Measurements from ENCODE around the gene SH3RF3. TPM values are rescaled to one million over a fixed set of nuclear protein-coding genes. Genes with fewer than 3 reads are reported as not detected.

The SH3RF3 gene
- total and polyA plus RNA-seq, 2 donors (not counting 1 experiment from before 2014, with no cell fraction given) = 8.3 to 10.1 TPM

- Histone ChIP-seq H3K27ac (ENCODE audit: insufficient read depth, low read length) (peak overlapping the region; percentile 66), H3K79me2 (ENCODE audit: control insufficient read depth, insufficient read depth, low read length) (peaks cover 52% of the 10 kb centered on the region), H3K9me3 (ENCODE audit: control insufficient read depth, insufficient read depth, low read depth, low read length) (no peaks in the 10 kb centered on the region), H3K4me3 (replicated peaks in 1 of 4; ENCODE audit: control extremely low read depth in 1 of 4, insufficient read depth in 1 of 4, low read depth in 3 of 4, low read length in 4 of 4) (no peak overlapping the region), H2AFZ (ENCODE audit: low read length) (no peak overlapping the region), H3K9ac (ENCODE audit: insufficient read depth, low read length) (no peak overlapping the region), H3K4me2 (ENCODE audit: extremely low read depth, insufficient read depth, low read length) (no peak overlapping the region), H3K27me3 (ENCODE audit: control insufficient read depth, insufficient read depth, low read length) (no peaks in the 10 kb centered on the region), H3K4me1 (ENCODE audit: control insufficient read depth, extremely low read depth, insufficient read depth, low read length) (peaks cover 47% of the 10 kb centered on the region), H4K20me1 (ENCODE audit: control insufficient read depth, extremely low read depth, insufficient read depth, low read length) (no peaks in the 10 kb centered on the region), H3K36me3 (ENCODE audit: control insufficient read depth, insufficient read depth, low read length) (no peaks in the 10 kb centered on the region)
- TF ChIP-seq EZH2 (IDR thresholded peaks at IDR 0.05; ENCODE audit: low read length, missing control alignments) = no peak
- TF ChIP-seq CTCF (conservative IDR thresholded peaks at IDR 0.05 in 1 of 2, IDR thresholded peaks at IDR 0.05 in 1 of 2; ENCODE audit: low read depth in 1 of 2, low read length in 2 of 2) = no peak
- DNase-seq (ENCODE audit: low read depth in 2 of 2) = no peak
These were observed 84.0 kb downstream of the SH3RF3 start for GRCh38 chr2:109212836-109213563.

- Histone ChIP-seq H3K36me3 (ENCODE audit: control insufficient read depth, insufficient read depth, low read length) (no peaks in the 10 kb centered on the region), H3K27ac (ENCODE audit: insufficient read depth, low read length) (peak overlapping the region; percentile 66), H3K27me3 (ENCODE audit: control insufficient read depth, insufficient read depth, low read length) (no peaks in the 10 kb centered on the region), H2AFZ (ENCODE audit: low read length) (no peak overlapping the region), H3K9me3 (ENCODE audit: control insufficient read depth, insufficient read depth, low read depth, low read length) (no peaks in the 10 kb centered on the region), H3K4me3 (replicated peaks in 1 of 4; ENCODE audit: control extremely low read depth in 1 of 4, insufficient read depth in 1 of 4, low read depth in 3 of 4, low read length in 4 of 4) (no peak overlapping the region), H3K9ac (ENCODE audit: insufficient read depth, low read length) (no peak overlapping the region), H4K20me1 (ENCODE audit: control insufficient read depth, extremely low read depth, insufficient read depth, low read length) (no peaks in the 10 kb centered on the region), H3K79me2 (ENCODE audit: control insufficient read depth, insufficient read depth, low read length) (peaks cover 49% of the 10 kb centered on the region), H3K4me2 (ENCODE audit: extremely low read depth, insufficient read depth, low read length) (no peak overlapping the region), H3K4me1 (ENCODE audit: control insufficient read depth, extremely low read depth, insufficient read depth, low read length) (peaks cover 52% of the 10 kb centered on the region)
- TF ChIP-seq EZH2 (IDR thresholded peaks at IDR 0.05; ENCODE audit: low read length, missing control alignments) (no peak), CTCF (conservative IDR thresholded peaks at IDR 0.05 in 1 of 2, IDR thresholded peaks at IDR 0.05 in 1 of 2; ENCODE audit: low read depth in 1 of 2, low read length in 2 of 2) (no peak)
- peak; percentile 84 to 97 for DNase-seq (ENCODE audit: low read depth in 2 of 2)
These were observed 84.8 kb downstream of the SH3RF3 start for GRCh38 chr2:109213646-109214433.

- no peak for TF ChIP-seq CTCF (conservative IDR thresholded peaks at IDR 0.05 in 1 of 2, IDR thresholded peaks at IDR 0.05 in 1 of 2; ENCODE audit: low read depth in 1 of 2, low read length in 2 of 2)
- TF ChIP-seq EZH2 (IDR thresholded peaks at IDR 0.05; ENCODE audit: low read length, missing control alignments) = no peak
- Histone ChIP-seq H3K4me2 (ENCODE audit: extremely low read depth, insufficient read depth, low read length) (no peak overlapping the region), H3K9ac (ENCODE audit: insufficient read depth, low read length) (no peak overlapping the region), H2AFZ (ENCODE audit: low read length) (no peak overlapping the region), H3K4me3 (replicated peaks in 1 of 4; ENCODE audit: control extremely low read depth in 1 of 4, insufficient read depth in 1 of 4, low read depth in 3 of 4, low read length in 4 of 4) (no peak overlapping the region), H3K27ac (ENCODE audit: insufficient read depth, low read length) (peak overlapping the region; percentile 3), H3K27me3 (ENCODE audit: control insufficient read depth, insufficient read depth, low read length) (no peaks in the 10 kb centered on the region), H4K20me1 (ENCODE audit: control insufficient read depth, extremely low read depth, insufficient read depth, low read length) (no peaks in the 10 kb centered on the region), H3K36me3 (ENCODE audit: control insufficient read depth, insufficient read depth, low read length) (no peaks in the 10 kb centered on the region), H3K9me3 (ENCODE audit: control insufficient read depth, insufficient read depth, low read depth, low read length) (no peaks in the 10 kb centered on the region), H3K4me1 (ENCODE audit: control insufficient read depth, extremely low read depth, insufficient read depth, low read length) (peaks cover 46% of the 10 kb centered on the region), H3K79me2 (ENCODE audit: control insufficient read depth, insufficient read depth, low read length) (peaks cover 46% of the 10 kb centered on the region)
- no peak for DNase-seq (ENCODE audit: low read depth in 2 of 2)
These were observed 85.8 kb downstream of the SH3RF3 start for GRCh38 chr2:109214651-109215371.

All from fibroblast of lung (primary cell).